ENCODE data around the gene ITPKB.

The ITPKB gene

GRCh38 chr1:226672339-226672762 is 66.7 kb downstream of the ITPKB start:
- in situ Hi-C loops (cut with HindIII; ENCODE audit: low sequenced_read_pairs): no loop called here

GRCh38 chr1:226671277-226671676 is 67.8 kb downstream of the ITPKB start:
- in situ Hi-C loops (cut with HindIII; ENCODE audit: low sequenced_read_pairs): no loop called here

GRCh38 chr1:226670073-226670472 is 69.0 kb downstream of the ITPKB start:
- in situ Hi-C loops (cut with HindIII; ENCODE audit: low sequenced_read_pairs): no loop called here

- in situ Hi-C loops (cut with HindIII; ENCODE audit: low sequenced_read_pairs): no loop called here
These were observed 70.9 kb downstream of the ITPKB start for GRCh38 chr1:226668173-226668560.

- in situ Hi-C loops (cut with HindIII; ENCODE audit: low sequenced_read_pairs): no loop called here
These were observed 72.4 kb downstream of the ITPKB start for GRCh38 chr1:226666692-226667091.

- in situ Hi-C loops (cut with HindIII; ENCODE audit: low sequenced_read_pairs): no loop called here
These were observed 72.9 kb downstream of the ITPKB start for GRCh38 chr1:226666164-226666506.

- in situ Hi-C loops (cut with HindIII; ENCODE audit: low sequenced_read_pairs): no loop called here
These were observed 73.4 kb downstream of the ITPKB start for GRCh38 chr1:226665505-226666163.

GRCh38 chr1:226664413-226665101 is 74.5 kb downstream of the ITPKB start:
- in situ Hi-C loops (cut with HindIII; ENCODE audit: low sequenced_read_pairs): loop anchor here (5.0 kb wide), 1 partner anchor 118 kb away; no protein-coding TSS in a partner anchor

- in situ Hi-C loops (cut with HindIII; ENCODE audit: low sequenced_read_pairs): loop anchor here (5.0 kb wide), 1 partner anchor 119 kb away; no protein-coding TSS in a partner anchor
These were observed 75.8 kb downstream of the ITPKB start for GRCh38 chr1:226663327-226663704.

- in situ Hi-C loops (cut with HindIII; ENCODE audit: low sequenced_read_pairs): loop anchor here (5.0 kb wide), 1 partner anchor 120 kb away; no protein-coding TSS in a partner anchor
These were observed 76.3 kb downstream of the ITPKB start for GRCh38 chr1:226662642-226663326.

GRCh38 chr1:226661965-226662364 is 77.1 kb downstream of the ITPKB start:
- in situ Hi-C loops (cut with HindIII; ENCODE audit: low sequenced_read_pairs): loop anchor here (5.0 kb wide), 1 partner anchor 120 kb away; no protein-coding TSS in a partner anchor

- in situ Hi-C loops (cut with HindIII; ENCODE audit: low sequenced_read_pairs): loop anchor here (5.0 kb wide), 1 partner anchor 121 kb away; no protein-coding TSS in a partner anchor
These were observed 77.8 kb downstream of the ITPKB start for GRCh38 chr1:226661271-226661670.

- in situ Hi-C loops (cut with HindIII; ENCODE audit: low sequenced_read_pairs): loop anchor here (5.0 kb wide), 1 partner anchor 122 kb away; no protein-coding TSS in a partner anchor
These were observed 78.5 kb downstream of the ITPKB start for GRCh38 chr1:226660410-226661182.

- in situ Hi-C loops (cut with HindIII; ENCODE audit: low sequenced_read_pairs): loop anchor here (5.0 kb wide), 1 partner anchor 123 kb away; no protein-coding TSS in a partner anchor
These were observed 79.4 kb downstream of the ITPKB start for GRCh38 chr1:226659641-226660040.

GRCh38 chr1:226659136-226659535 is 79.9 kb downstream of the ITPKB start:
- in situ Hi-C loops (cut with HindIII; ENCODE audit: low sequenced_read_pairs): no loop called here

- in situ Hi-C loops (cut with HindIII; ENCODE audit: low sequenced_read_pairs): no loop called here
These were observed 80.4 kb downstream of the ITPKB start for GRCh38 chr1:226658546-226659125.

- in situ Hi-C loops (cut with HindIII; ENCODE audit: low sequenced_read_pairs): no loop called here
These were observed 81.1 kb downstream of the ITPKB start for GRCh38 chr1:226657895-226658545.

- in situ Hi-C loops (cut with HindIII; ENCODE audit: low sequenced_read_pairs): no loop called here
These were observed 82.3 kb downstream of the ITPKB start for GRCh38 chr1:226656601-226657277.

GRCh38 chr1:226656201-226656600 is 82.9 kb downstream of the ITPKB start:
- in situ Hi-C loops (cut with HindIII; ENCODE audit: low sequenced_read_pairs): no loop called here
